Gastroesophageal sphincter (tissue), 3 donors: ENCODE results near the gene C19orf44.
"Not testable (repeated sequence)": the region's sequence is repeated elsewhere in the genome, so short reads cannot be mapped to it uniquely, and the experiment has no call there.

ENCODE experiments used
- EP300 ChIP-seq: sonication (generic); formaldehyde crosslinking; IDR thresholded peaks from one replicate; pipeline ENCODE4 v1.6.1; 2017; ENCODE audit warnings: antibody characterized with exemption, mild to moderate bottlenecking
- POLR2A ChIP-seq, 2 donors: fragments of 450-650 bp; IDR thresholded peaks; one replicate each; pipeline ENCODE4 v1.6.1; 2017; ENCODE audit warnings: antibody characterized with exemption in 2 of 2, mild to moderate bottlenecking in 2 of 2, moderate library complexity in 1 of 2
- TF ChIP-seq, protein P1 (sequence below), 4 experiments: fragments of 200-600 bp in 2 of 4; fragments of 450-650 bp in 2 of 4; sonication (generic) in 1 of 4; IDR thresholded peaks; one replicate each; pipeline ENCODE4 v1.5.1; 2017 to 2019; ENCODE audit warnings: antibody characterized with exemption in 4 of 4, mild to moderate bottlenecking in 2 of 4, moderate library complexity in 2 of 4

DNA sequence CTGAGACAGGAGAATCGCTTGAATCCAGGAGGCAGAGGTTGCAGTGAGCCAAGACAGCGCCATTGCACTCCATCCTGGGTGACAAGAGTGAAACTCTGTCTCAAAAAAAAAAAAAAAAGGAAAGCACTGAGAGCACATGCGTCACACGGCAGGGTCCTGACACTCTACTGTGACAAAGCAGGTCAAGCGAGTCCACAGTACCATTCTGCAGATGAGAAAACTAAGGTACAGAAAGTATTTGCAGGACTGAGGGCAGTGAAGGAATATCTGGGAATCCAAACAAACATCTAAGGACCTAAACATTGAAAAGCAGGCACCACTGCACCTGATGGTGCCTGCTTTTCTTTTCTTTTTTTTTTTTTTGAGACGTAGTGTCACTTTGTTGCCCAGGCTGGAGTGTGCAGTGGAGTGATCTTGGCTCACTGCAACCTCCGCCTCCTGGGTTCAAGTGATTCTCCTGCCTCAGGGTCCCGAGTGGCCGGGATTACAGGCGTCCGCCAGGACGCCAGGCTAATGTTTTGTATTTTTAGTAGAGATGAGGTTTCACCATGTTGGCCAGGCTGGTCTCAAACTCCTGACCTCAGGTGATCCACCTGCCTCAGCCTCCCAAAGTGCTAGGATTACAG lies 29.3 kb upstream of the C19orf44 start:
- TF ChIP-seq EP300; POLR2A (IDR thresholded peaks at IDR 0.05): not testable (repeated sequence)
- TF ChIP-seq, protein P1, sequence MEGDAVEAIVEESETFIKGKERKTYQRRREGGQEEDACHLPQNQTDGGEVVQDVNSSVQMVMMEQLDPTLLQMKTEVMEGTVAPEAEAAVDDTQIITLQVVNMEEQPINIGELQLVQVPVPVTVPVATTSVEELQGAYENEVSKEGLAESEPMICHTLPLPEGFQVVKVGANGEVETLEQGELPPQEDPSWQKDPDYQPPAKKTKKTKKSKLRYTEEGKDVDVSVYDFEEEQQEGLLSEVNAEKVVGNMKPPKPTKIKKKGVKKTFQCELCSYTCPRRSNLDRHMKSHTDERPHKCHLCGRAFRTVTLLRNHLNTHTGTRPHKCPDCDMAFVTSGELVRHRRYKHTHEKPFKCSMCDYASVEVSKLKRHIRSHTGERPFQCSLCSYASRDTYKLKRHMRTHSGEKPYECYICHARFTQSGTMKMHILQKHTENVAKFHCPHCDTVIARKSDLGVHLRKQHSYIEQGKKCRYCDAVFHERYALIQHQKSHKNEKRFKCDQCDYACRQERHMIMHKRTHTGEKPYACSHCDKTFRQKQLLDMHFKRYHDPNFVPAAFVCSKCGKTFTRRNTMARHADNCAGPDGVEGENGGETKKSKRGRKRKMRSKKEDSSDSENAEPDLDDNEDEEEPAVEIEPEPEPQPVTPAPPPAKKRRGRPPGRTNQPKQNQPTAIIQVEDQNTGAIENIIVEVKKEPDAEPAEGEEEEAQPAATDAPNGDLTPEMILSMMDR (IDR thresholded peaks at IDR 0.05) = not testable (repeated sequence)
